Activated B cell treated with CpG ODN at 0.5 μM for 24 hours (primary cell): ENCODE data around the gene TSPAN9. TPM values are rescaled to one million over a fixed set of nuclear protein-coding genes. Genes with fewer than 3 reads are reported as not detected.

Experiments used
- ATAC-seq: fragments of 200-7000 bp; cut with Tn5 transposase; one replicate; pipeline ENCODE4 v1.10.0; 2021; ENCODE audit warnings: low read depth, mild to moderate bottlenecking, moderate library complexity
- CTCF ChIA-PET: fragments of 350-600 bp; sonication (Branson Sonifier 250); formaldehyde crosslinking; loops from one replicate; lab custom pipeline; 2021; ENCODE audit warnings: antibody characterized with exemption; lab: Charles Lee
- POLR2A ChIA-PET: fragments of 350-600 bp; sonication (Branson Sonifier 250); formaldehyde crosslinking; loops from one replicate; lab custom pipeline; 2021; ENCODE audit warnings: antibody characterized with exemption; lab: Charles Lee
- DNase-seq: peaks from one replicate; pipeline ENCODE4 v3.0.0; 2022
- H3K27ac Mint-ChIP-seq: one replicate; pipeline ENCODE4 v1.8.0; 2020; ENCODE audit warnings: mixed read lengths
- H3K27me3 Mint-ChIP-seq: one replicate; pipeline ENCODE4 v1.8.0; 2021; ENCODE audit warnings: mixed read lengths
- H3K36me3 Mint-ChIP-seq: one replicate; pipeline ENCODE4 v1.8.0; 2021; ENCODE audit warnings: low read depth, mixed read lengths
- H3K4me1 Mint-ChIP-seq: one replicate; pipeline ENCODE4 v1.8.0; 2021; ENCODE audit warnings: mixed read lengths
- H3K4me3 Mint-ChIP-seq: one replicate; pipeline ENCODE4 v1.8.0; 2020; ENCODE audit warnings: mild to moderate bottlenecking, mixed read lengths
- H3K9me3 Mint-ChIP-seq: one replicate; pipeline ENCODE4 v1.8.0; 2020; ENCODE audit warnings: mixed read lengths
- intact Hi-C: fragments of 100-400 bp; cut with micrococcal nuclease; formaldehyde crosslinking; loops from one replicate; pipeline ENCODE4 v1.15.1; 2024
- total RNA-seq: library from RNA; stranded (reverse); gene quantifications from 2 replicates; pipeline ENCODE4 v1.2.3, GENCODE V29; 2022
- TF ChIP-seq, protein P1 (sequence below): fragments of 200-600 bp; IDR thresholded peaks from one replicate; pipeline ENCODE4 v1.8.0; 2022; ENCODE audit warnings: antibody characterized with exemption, mild to moderate bottlenecking

The TSPAN9 gene
- total RNA-seq, 1 donor from 2014 or later = 0.20 TPM

DNA sequence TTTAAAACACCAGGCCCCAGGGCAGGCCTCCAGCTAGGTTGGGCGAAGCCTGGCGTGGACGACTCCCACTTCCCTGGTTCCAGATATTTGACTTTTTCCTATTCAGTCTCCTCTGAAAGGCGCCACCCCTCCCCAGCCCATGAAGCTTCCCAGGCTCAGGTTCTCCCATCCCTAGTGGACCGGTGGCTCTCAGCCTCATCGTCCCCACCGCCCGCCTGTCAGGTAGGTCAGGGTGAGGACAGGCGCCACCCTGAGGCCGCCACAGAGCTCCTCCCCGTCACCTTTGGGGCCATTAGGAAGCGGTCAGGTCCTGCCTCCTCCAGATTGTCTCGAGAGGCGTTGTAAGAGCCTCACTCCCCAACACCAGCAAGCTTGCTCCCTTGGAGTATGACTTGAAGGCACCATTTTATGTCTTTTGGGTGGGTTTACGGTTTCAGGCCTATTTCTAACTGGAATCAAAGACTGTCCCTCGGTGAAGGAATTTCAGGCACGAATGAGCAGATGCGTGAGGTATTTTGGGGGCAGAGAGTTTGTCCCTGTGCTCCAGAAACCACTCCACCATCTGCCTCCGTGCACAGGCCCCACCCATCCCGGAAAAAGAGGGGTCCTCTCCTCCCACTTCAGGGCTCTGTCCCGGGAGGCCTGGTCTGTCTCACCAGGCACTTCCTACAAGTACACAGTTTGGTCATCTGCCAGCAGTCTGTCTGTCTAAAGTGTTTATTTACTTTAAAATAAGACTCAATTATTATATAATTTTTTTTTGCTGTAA lies 55.6 kb downstream of the TSPAN9 start:
- intact Hi-C loops = no loop called here
- Mint-ChIP-seq H3K27me3 (peaks cover 62% of the 10 kb centered on the region), H3K4me1 (peaks cover 17% of the 10 kb centered on the region), H3K36me3 (no peaks in the 10 kb centered on the region), H3K27ac (no peak overlapping the region), H3K4me3 (no peak overlapping the region), H3K9me3 (peaks cover 3% of the 10 kb centered on the region)
- CTCF ChIA-PET = interaction anchor here (0.6 to 7.6 kb wide), 2 partner anchors 21 to 143 kb away, joined by 3 to 82 read pairs; no protein-coding TSS in a partner anchor
- DNase-seq (no peak), ATAC-seq (no peak)
- TF ChIP-seq, protein P1, sequence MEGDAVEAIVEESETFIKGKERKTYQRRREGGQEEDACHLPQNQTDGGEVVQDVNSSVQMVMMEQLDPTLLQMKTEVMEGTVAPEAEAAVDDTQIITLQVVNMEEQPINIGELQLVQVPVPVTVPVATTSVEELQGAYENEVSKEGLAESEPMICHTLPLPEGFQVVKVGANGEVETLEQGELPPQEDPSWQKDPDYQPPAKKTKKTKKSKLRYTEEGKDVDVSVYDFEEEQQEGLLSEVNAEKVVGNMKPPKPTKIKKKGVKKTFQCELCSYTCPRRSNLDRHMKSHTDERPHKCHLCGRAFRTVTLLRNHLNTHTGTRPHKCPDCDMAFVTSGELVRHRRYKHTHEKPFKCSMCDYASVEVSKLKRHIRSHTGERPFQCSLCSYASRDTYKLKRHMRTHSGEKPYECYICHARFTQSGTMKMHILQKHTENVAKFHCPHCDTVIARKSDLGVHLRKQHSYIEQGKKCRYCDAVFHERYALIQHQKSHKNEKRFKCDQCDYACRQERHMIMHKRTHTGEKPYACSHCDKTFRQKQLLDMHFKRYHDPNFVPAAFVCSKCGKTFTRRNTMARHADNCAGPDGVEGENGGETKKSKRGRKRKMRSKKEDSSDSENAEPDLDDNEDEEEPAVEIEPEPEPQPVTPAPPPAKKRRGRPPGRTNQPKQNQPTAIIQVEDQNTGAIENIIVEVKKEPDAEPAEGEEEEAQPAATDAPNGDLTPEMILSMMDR = no peak
- POLR2A ChIA-PET = no interaction called here

DNA sequence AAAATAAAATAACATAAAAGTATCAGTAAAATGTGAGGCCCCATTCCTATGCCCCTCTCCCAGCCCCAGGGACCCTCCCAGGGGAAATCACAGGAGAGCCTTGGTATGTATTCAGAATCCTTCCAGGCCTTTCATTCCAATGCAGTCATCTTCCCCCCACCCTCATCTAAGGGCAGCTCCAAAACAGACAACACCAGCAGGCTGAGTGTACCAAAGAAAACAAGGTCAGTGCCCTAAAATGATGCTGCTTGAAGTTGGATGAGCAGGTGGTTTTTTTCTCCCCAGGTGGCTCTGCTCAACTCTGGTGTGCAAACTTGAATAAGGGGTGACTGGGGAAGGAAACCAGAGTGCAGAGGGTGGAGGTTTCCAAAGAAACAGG lies 56.2 kb downstream of the TSPAN9 start:
- ChIA-PET POLR2A (no interaction called here), CTCF (interaction anchor here (7.6 kb wide), 1 partner anchor 142 kb away, joined by 82 read pairs; no protein-coding TSS in a partner anchor)
- H3K27ac Mint-ChIP-seq = no peak overlapping the region
- ATAC-seq (no peak), DNase-seq (no peak)
- intact Hi-C loops = no loop called here
- H3K4me3 Mint-ChIP-seq = no peak overlapping the region
- TF ChIP-seq, protein P1 = no peak
- H3K36me3 Mint-ChIP-seq = no peaks in the 10 kb centered on the region
- H3K9me3 Mint-ChIP-seq = peaks cover 3% of the 10 kb centered on the region
- H3K27me3 Mint-ChIP-seq = peaks cover 62% of the 10 kb centered on the region
- peaks cover 17% of the 10 kb centered on the region for H3K4me1 Mint-ChIP-seq

DNA sequence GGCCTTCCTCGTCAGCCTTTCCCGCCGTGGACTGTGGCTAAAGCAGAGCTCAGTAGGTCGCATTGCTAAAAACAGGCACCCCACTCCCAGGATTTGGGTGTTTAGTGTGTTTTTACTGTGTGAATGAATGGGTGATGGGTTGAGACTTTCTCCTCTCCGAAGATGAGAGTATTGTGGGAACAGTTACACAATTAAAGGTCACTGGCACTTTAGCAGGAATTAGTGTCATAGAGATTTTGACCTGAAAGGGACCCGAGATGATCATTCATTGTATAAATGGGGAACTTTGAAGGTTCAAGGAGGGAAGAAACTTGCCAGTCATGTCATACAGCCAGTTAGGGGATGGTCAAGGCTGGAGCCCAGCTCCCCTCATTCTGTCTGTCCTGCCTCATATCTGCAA lies 56.9 kb downstream of the TSPAN9 start:
- peaks cover 14% of the 10 kb centered on the region for H3K4me1 Mint-ChIP-seq
- no peak overlapping the region for H3K27ac Mint-ChIP-seq
- no peak for DNase-seq
- peaks cover under 1% of the 10 kb centered on the region for H3K9me3 Mint-ChIP-seq
- intact Hi-C loops = loop anchor here (2.0 kb wide), 1 partner anchor 671 kb away; no protein-coding TSS in a partner anchor
- peaks cover 55% of the 10 kb centered on the region for H3K27me3 Mint-ChIP-seq
- no peak for ATAC-seq
- TF ChIP-seq, protein P1 = no peak
- no peaks in the 10 kb centered on the region for H3K36me3 Mint-ChIP-seq
- ChIA-PET POLR2A (no interaction called here), CTCF (interaction anchor here (7.6 kb wide), 1 partner anchor 141 kb away, joined by 82 read pairs; no protein-coding TSS in a partner anchor)
- no peak overlapping the region for H3K4me3 Mint-ChIP-seq

DNA sequence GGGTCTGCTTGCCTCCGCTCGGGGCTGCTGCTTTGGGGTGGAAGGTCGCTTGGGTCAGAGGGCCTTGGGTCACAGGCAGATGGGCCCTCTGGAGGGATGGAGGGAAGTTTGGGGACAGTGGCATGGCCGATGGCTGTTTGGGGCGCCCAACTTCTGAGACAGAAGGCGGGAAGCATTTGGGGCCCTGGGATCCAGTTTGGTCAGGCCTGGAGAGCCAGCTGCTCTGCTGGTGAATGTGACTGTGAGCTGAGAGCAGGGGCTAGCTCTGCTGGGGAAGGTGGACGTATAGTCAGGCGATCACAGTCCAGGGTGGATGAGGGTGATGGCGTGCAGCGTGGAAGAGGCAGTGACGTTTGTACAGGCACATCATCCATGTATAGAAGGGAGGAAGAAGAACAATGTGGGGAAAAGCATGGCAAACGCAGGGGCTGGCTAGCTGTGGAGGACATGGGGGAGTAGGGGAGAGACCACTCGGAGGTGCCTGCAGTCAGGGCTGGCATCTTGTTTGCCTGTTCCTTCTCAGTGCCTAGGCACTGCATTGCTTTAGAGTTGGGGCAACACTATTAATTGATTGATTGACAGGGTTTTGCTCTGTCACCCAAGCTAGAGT lies 57.5 kb downstream of the TSPAN9 start:
- Mint-ChIP-seq H3K4me3 (no peak overlapping the region), H3K27me3 (peaks cover 51% of the 10 kb centered on the region), H3K36me3 (no peaks in the 10 kb centered on the region), H3K4me1 (peaks cover 9% of the 10 kb centered on the region), H3K9me3 (no peaks in the 10 kb centered on the region), H3K27ac (no peak overlapping the region)
- ChIA-PET POLR2A (no interaction called here), CTCF (interaction anchor here (0.6 to 7.6 kb wide), 5 partner anchors 11 to 144 kb away, joined by 3 to 82 read pairs (median 4); no protein-coding TSS in a partner anchor)
- TF ChIP-seq, protein P1 = no peak
- DNase-seq (no peak), ATAC-seq (no peak)
- intact Hi-C loops = loop anchor here (1.0 to 5.0 kb wide), 4 partner anchors 62 to 670 kb away; no protein-coding TSS in a partner anchor
